Measurements from ENCODE around the gene RASSF3.
A peak's percentile ranks its signal among the peaks of the same experiment; 100 is the strongest.

The RASSF3 gene

DNA sequence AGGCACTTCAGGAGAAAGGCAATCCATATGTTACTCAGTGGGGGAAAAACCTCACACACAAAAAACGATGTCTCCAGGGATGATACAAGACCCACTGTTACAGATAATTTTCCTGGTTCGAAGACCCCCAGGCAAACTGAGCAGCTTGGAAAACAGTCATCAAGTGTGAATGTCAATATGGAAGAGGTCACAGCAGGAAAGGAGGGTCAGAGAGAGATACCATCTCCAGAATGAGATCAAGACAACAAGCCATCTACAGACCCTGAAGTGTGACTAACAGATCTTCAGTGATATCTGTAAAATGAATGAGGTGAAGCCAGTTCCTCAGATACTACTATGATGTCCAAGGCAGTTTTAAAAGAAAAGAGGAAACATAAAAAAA lies 120.3 kb downstream of the RASSF3 start:
- TF ChIP-seq ZC3H10 (CRISPR knock-in tag; IDR thresholded peaks at IDR 0.05) (no peak), ISL1 (CRISPR knock-in tag; IDR thresholded peaks at IDR 0.05) (no peak), CSDC2 (CRISPR knock-in tag; IDR thresholded peaks at IDR 0.05) (no peak), TCF4 (CRISPR knock-in tag; IDR thresholded peaks at IDR 0.05; ENCODE audit: borderline replicate concordance) (no peak), ZFP30 (CRISPR knock-in tag; IDR thresholded peaks at IDR 0.05) (no peak), SNAI2 (CRISPR knock-in tag; IDR thresholded peaks at IDR 0.05) (no peak), GLIS3 (CRISPR knock-in tag; IDR thresholded peaks at IDR 0.05) (no peak), OSR1 (CRISPR knock-in tag; IDR thresholded peaks at IDR 0.05) (no peak), ESRRG (CRISPR knock-in tag; IDR thresholded peaks at IDR 0.05) (no peak), ZNF565 (CRISPR knock-in tag; conservative IDR thresholded peaks at IDR 0.05; ENCODE audit: low read depth) (no peak)
- TF ChIP-seq, protein P1, sequence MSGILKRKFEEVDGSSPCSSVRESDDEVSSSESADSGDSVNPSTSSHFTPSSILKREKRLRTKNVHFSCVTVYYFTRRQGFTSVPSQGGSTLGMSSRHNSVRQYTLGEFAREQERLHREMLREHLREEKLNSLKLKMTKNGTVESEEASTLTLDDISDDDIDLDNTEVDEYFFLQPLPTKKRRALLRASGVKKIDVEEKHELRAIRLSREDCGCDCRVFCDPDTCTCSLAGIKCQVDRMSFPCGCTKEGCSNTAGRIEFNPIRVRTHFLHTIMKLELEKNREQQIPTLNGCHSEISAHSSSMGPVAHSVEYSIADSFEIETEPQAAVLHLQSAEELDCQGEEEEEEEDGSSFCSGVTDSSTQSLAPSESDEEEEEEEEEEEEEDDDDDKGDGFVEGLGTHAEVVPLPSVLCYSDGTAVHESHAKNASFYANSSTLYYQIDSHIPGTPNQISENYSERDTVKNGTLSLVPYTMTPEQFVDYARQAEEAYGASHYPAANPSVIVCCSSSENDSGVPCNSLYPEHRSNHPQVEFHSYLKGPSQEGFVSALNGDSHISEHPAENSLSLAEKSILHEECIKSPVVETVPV (CRISPR knock-in tag; IDR thresholded peaks at IDR 0.05): no peak
- TF ChIP-seq, protein P2, sequence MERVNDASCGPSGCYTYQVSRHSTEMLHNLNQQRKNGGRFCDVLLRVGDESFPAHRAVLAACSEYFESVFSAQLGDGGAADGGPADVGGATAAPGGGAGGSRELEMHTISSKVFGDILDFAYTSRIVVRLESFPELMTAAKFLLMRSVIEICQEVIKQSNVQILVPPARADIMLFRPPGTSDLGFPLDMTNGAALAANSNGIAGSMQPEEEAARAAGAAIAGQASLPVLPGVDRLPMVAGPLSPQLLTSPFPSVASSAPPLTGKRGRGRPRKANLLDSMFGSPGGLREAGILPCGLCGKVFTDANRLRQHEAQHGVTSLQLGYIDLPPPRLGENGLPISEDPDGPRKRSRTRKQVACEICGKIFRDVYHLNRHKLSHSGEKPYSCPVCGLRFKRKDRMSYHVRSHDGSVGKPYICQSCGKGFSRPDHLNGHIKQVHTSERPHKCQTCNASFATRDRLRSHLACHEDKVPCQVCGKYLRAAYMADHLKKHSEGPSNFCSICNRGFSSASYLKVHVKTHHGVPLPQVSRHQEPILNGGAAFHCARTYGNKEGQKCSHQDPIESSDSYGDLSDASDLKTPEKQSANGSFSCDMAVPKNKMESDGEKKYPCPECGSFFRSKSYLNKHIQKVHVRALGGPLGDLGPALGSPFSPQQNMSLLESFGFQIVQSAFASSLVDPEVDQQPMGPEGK (CRISPR knock-in tag; IDR thresholded peaks at IDR 0.05; ENCODE audit: borderline replicate concordance): no peak
- TF ChIP-seq, protein P3, sequence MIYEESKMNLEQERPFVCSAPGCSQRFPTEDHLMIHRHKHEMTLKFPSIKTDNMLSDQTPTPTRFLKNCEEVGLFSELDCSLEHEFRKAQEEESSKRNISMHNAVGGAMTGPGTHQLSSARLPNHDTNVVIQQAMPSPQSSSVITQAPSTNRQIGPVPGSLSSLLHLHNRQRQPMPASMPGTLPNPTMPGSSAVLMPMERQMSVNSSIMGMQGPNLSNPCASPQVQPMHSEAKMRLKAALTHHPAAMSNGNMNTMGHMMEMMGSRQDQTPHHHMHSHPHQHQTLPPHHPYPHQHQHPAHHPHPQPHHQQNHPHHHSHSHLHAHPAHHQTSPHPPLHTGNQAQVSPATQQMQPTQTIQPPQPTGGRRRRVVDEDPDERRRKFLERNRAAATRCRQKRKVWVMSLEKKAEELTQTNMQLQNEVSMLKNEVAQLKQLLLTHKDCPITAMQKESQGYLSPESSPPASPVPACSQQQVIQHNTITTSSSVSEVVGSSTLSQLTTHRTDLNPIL (CRISPR knock-in tag; IDR thresholded peaks at IDR 0.05; ENCODE audit: low read depth): no peak
- no peak; the same call in 2 of the 3 replicates for ATAC-seq

DNA sequence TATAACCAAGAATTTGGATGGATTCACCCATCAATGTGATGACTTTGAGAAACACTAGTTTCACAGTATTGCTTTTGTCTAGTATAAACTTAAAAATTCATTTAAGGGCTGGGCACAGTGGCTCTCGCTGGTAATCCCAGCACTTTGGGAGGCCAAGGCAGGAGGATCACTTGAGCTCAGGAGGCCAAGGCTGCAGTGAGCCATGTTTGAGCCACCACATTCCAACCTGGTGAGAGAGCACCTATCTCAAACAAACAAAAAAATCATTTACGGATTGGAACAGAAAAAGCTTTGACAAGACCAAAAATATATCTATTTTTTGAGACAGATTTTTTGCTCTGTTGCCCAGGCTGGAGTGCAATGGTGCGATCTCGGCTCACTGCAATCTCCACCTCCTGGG lies 121.4 kb downstream of the RASSF3 start:
- ATAC-seq: no peak
- TF ChIP-seq ZNF565 (CRISPR knock-in tag; conservative IDR thresholded peaks at IDR 0.05; ENCODE audit: low read depth) (no peak), TOX (CRISPR knock-in tag; IDR thresholded peaks at IDR 0.05; ENCODE audit: borderline replicate concordance) (no peak), ZNF8 (CRISPR knock-in tag; IDR thresholded peaks at IDR 0.05) (no peak), ZC3H10 (CRISPR knock-in tag; IDR thresholded peaks at IDR 0.05) (no peak), BACH2 (CRISPR knock-in tag; IDR thresholded peaks at IDR 0.05; ENCODE audit: borderline replicate concordance) (no peak), ESRRG (CRISPR knock-in tag; IDR thresholded peaks at IDR 0.05) (no peak), SNAI2 (CRISPR knock-in tag; IDR thresholded peaks at IDR 0.05) (no peak), ZNF70 (CRISPR knock-in tag; IDR thresholded peaks at IDR 0.05) (no peak), CSDC2 (CRISPR knock-in tag; IDR thresholded peaks at IDR 0.05) (no peak), TCF4 (CRISPR knock-in tag; IDR thresholded peaks at IDR 0.05; ENCODE audit: borderline replicate concordance) (no peak), RARB (CRISPR knock-in tag; IDR thresholded peaks at IDR 0.05) (no peak)
- TF ChIP-seq, protein P1 (CRISPR knock-in tag; IDR thresholded peaks at IDR 0.05): no peak
- TF ChIP-seq, protein P4, sequence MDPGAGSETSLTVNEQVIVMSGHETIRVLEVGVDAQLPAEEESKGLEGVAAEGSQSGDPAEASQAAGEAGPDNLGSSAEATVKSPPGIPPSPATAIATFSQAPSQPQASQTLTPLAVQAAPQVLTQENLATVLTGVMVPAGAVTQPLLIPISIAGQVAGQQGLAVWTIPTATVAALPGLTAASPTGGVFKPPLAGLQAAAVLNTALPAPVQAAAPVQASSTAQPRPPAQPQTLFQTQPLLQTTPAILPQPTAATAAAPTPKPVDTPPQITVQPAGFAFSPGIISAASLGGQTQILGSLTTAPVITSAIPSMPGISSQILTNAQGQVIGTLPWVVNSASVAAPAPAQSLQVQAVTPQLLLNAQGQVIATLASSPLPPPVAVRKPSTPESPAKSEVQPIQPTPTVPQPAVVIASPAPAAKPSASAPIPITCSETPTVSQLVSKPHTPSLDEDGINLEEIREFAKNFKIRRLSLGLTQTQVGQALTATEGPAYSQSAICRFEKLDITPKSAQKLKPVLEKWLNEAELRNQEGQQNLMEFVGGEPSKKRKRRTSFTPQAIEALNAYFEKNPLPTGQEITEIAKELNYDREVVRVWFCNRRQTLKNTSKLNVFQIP (CRISPR knock-in tag; IDR thresholded peaks at IDR 0.05; ENCODE audit: borderline replicate concordance, low read depth): no peak

DNA sequence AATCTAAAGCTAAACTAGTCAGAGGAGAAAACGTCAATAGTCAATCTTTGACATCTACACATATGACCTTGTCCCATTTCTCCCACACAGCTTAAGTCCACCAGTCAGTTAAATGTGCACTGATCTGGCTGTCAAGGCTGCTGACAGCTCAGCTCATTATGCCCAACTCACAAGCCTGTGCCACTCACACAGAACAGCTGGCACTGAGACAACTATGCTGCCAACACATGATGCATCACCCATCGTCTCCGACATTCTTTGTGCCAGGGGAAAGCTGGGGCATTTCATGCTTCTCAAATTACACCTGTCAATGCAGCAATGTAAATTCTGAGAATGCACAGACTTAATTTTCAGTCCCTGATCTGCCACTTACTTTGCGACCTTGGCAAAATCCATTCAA lies 123.6 kb downstream of the RASSF3 start:
- TF ChIP-seq OSR1 (CRISPR knock-in tag; IDR thresholded peaks at IDR 0.05) (no peak), CSDC2 (CRISPR knock-in tag; IDR thresholded peaks at IDR 0.05) (no peak), RARB (CRISPR knock-in tag; IDR thresholded peaks at IDR 0.05) (no peak), TOX (CRISPR knock-in tag; IDR thresholded peaks at IDR 0.05; ENCODE audit: borderline replicate concordance) (no peak), ZNF70 (CRISPR knock-in tag; IDR thresholded peaks at IDR 0.05) (no peak), ZNF565 (CRISPR knock-in tag; conservative IDR thresholded peaks at IDR 0.05; ENCODE audit: low read depth) (no peak), ZC3H10 (CRISPR knock-in tag; IDR thresholded peaks at IDR 0.05) (no peak), SNAI2 (CRISPR knock-in tag; IDR thresholded peaks at IDR 0.05) (no peak), ZFP30 (CRISPR knock-in tag; IDR thresholded peaks at IDR 0.05) (no peak), BACH2 (CRISPR knock-in tag; IDR thresholded peaks at IDR 0.05; ENCODE audit: borderline replicate concordance) (no peak)
- TF ChIP-seq, protein P5, sequence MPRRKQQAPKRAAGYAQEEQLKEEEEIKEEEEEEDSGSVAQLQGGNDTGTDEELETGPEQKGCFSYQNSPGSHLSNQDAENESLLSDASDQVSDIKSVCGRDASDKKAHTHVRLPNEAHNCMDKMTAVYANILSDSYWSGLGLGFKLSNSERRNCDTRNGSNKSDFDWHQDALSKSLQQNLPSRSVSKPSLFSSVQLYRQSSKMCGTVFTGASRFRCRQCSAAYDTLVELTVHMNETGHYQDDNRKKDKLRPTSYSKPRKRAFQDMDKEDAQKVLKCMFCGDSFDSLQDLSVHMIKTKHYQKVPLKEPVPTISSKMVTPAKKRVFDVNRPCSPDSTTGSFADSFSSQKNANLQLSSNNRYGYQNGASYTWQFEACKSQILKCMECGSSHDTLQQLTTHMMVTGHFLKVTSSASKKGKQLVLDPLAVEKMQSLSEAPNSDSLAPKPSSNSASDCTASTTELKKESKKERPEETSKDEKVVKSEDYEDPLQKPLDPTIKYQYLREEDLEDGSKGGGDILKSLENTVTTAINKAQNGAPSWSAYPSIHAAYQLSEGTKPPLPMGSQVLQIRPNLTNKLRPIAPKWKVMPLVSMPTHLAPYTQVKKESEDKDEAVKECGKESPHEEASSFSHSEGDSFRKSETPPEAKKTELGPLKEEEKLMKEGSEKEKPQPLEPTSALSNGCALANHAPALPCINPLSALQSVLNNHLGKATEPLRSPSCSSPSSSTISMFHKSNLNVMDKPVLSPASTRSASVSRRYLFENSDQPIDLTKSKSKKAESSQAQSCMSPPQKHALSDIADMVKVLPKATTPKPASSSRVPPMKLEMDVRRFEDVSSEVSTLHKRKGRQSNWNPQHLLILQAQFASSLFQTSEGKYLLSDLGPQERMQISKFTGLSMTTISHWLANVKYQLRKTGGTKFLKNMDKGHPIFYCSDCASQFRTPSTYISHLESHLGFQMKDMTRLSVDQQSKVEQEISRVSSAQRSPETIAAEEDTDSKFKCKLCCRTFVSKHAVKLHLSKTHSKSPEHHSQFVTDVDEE (CRISPR knock-in tag; IDR thresholded peaks at IDR 0.05): no peak
- TF ChIP-seq, protein P4 (CRISPR knock-in tag; IDR thresholded peaks at IDR 0.05; ENCODE audit: borderline replicate concordance, low read depth): no peak
- TF ChIP-seq, protein P3 (CRISPR knock-in tag; IDR thresholded peaks at IDR 0.05; ENCODE audit: low read depth): no peak
- ATAC-seq: peak; percentile 82

Measured in SK-N-SH treated with all-trans-retinoic acid at 6 μM for 48 hours (cell line).